Gastroesophageal sphincter (tissue), 3 donors: ENCODE data around the gene PACRG.

Experiments used
- CTCF ChIP-seq, 4 experiments: fragments of 200-600 bp in 2 of 4; fragments of 450-650 bp in 2 of 4; sonication (generic) in 1 of 4; IDR thresholded peaks; one replicate each; pipeline ENCODE4 v1.5.1; 2017 to 2019; ENCODE audit warnings: antibody characterized with exemption in 4 of 4, mild to moderate bottlenecking in 2 of 4, moderate library complexity in 2 of 4
- POLR2A ChIP-seq, 2 donors: fragments of 450-650 bp; IDR thresholded peaks; one replicate each; pipeline ENCODE4 v1.6.1; 2017; ENCODE audit warnings: antibody characterized with exemption in 2 of 2, mild to moderate bottlenecking in 2 of 2, moderate library complexity in 1 of 2
- POLR2AphosphoS5 ChIP-seq: sonication (generic); formaldehyde crosslinking; IDR thresholded peaks from one replicate; pipeline ENCODE4 v1.6.1; 2017; ENCODE audit warnings: antibody characterized with exemption

DNA sequence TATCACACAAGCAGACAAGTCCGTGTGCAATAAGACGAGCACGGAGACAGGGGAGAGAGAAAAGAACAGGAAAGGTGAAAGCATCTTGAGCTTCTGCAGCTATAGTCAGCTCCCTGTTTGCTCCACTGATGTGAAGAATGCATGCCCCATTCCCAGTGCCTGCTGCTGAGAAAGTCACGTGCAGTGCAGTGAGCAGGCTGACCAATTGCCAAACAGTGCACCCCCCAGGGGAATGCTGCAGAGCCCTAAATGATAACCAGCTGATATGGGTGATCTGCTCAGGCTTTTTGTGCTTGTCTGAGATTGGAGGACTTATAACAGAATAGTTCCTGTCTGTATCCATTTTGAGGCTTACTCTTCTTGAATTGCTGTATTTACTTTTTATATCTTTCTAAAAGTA lies 121.5 kb downstream of the PACRG start:
- no peak for TF ChIP-seq POLR2AphosphoS5
- no peak for TF ChIP-seq CTCF (IDR thresholded peaks at IDR 0.05)
- no peak for TF ChIP-seq POLR2A (IDR thresholded peaks at IDR 0.05)
